KG1 (cell line): ENCODE data around the gene WFDC1.

Experiments used
- DNase-seq: peaks from one replicate; lab custom pipeline; 2025; lab: John Stamatoyannopoulos, UW

WFDC1 gene

GRCh38 chr16:84302111-84302954, 7.7 kb downstream of the WFDC1 start:
- DNase-seq: no peak

- no peak for DNase-seq
Observed at GRCh38 chr16:84303023-84303422, 8.3 kb downstream of the WFDC1 start.

GRCh38 chr16:84303516-84303915, 8.8 kb downstream of the WFDC1 start:
- no peak for DNase-seq

- no peak for DNase-seq
Observed at GRCh38 chr16:84306564-84306963, 11.9 kb downstream of the WFDC1 start.

- no peak for DNase-seq
Observed at GRCh38 chr16:84307209-84307954, 12.7 kb downstream of the WFDC1 start.

- no peak for DNase-seq
Observed at GRCh38 chr16:84308120-84308519, 13.4 kb downstream of the WFDC1 start.

- DNase-seq: no peak
Observed at GRCh38 chr16:84310642-84311041, 16.0 kb downstream of the WFDC1 start.

GRCh38 chr16:84312783-84313382, 18.2 kb downstream of the WFDC1 start:
- DNase-seq: no peak

- DNase-seq: no peak
Observed at GRCh38 chr16:84313921-84314320, 19.2 kb downstream of the WFDC1 start.

GRCh38 chr16:84314373-84314772, 19.7 kb downstream of the WFDC1 start:
- DNase-seq: no peak

GRCh38 chr16:84314814-84315213, 20.1 kb downstream of the WFDC1 start:
- DNase-seq: no peak

GRCh38 chr16:84315422-84315821, 20.7 kb downstream of the WFDC1 start:
- DNase-seq: no peak

- no peak for DNase-seq
Observed at GRCh38 chr16:84318091-84318975, 23.7 kb downstream of the WFDC1 start.

- no peak for DNase-seq
Observed at GRCh38 chr16:84319146-84319760, 24.6 kb downstream of the WFDC1 start.

GRCh38 chr16:84320511-84320910, 25.8 kb downstream of the WFDC1 start:
- DNase-seq: no peak

GRCh38 chr16:84321932-84322331, 27.3 kb downstream of the WFDC1 start:
- DNase-seq: no peak

- DNase-seq: no peak
Observed at GRCh38 chr16:84322749-84323148, 28.1 kb downstream of the WFDC1 start.

- no peak for DNase-seq
Observed at GRCh38 chr16:84323606-84324005, 28.9 kb downstream of the WFDC1 start.

GRCh38 chr16:84324434-84325262, 30.0 kb downstream of the WFDC1 start:
- DNase-seq: no peak

- DNase-seq: no peak
Observed at GRCh38 chr16:84326545-84326944, 31.9 kb downstream of the WFDC1 start.
